Measurements from ENCODE around the gene SP2.

SP2 gene

GRCh38 chr17:47962901-47963300 lies 66.9 kb downstream of the SP2 start:
- no peak overlapping the region for H3K9ac ChIP-seq (ENCODE audit: low read length)
- H3K27ac ChIP-seq (ENCODE audit: low read length) = no peak overlapping the region
- no peaks in the 10 kb centered on the region for H3K27me3 ChIP-seq (ENCODE audit: control insufficient read depth, insufficient read depth, low read length)
- no peaks in the 10 kb centered on the region for H3K9me3 ChIP-seq (ENCODE audit: control insufficient read depth, low read depth, low read length)
- peaks cover 5% of the 10 kb centered on the region for H3K4me1 ChIP-seq (ENCODE audit: control insufficient read depth, low read depth, low read length)
- no peak overlapping the region for H3K4me3 ChIP-seq (ENCODE audit: low read length)
- no peaks in the 10 kb centered on the region for H3K36me3 ChIP-seq (ENCODE audit: control insufficient read depth, low read depth, low read length)

- Histone ChIP-seq H3K4me1 (ENCODE audit: control insufficient read depth, low read depth, low read length) (no peaks in the 10 kb centered on the region), H3K36me3 (ENCODE audit: control insufficient read depth, low read depth, low read length) (no peaks in the 10 kb centered on the region), H3K9ac (ENCODE audit: low read length) (no peak overlapping the region), H3K27ac (ENCODE audit: low read length) (no peak overlapping the region), H3K4me3 (ENCODE audit: low read length) (no peak overlapping the region), H3K27me3 (ENCODE audit: control insufficient read depth, insufficient read depth, low read length) (peaks cover under 1% of the 10 kb centered on the region), H3K9me3 (ENCODE audit: control insufficient read depth, low read depth, low read length) (no peaks in the 10 kb centered on the region)
Measured at GRCh38 chr17:47964856-47965255, 68.8 kb downstream of the SP2 start.

GRCh38 chr17:47966079-47966519 lies 70.1 kb downstream of the SP2 start:
- Histone ChIP-seq H3K9ac (ENCODE audit: low read length) (no peak overlapping the region), H3K9me3 (ENCODE audit: control insufficient read depth, low read depth, low read length) (no peaks in the 10 kb centered on the region), H3K4me1 (ENCODE audit: control insufficient read depth, low read depth, low read length) (peaks cover 4% of the 10 kb centered on the region), H3K36me3 (ENCODE audit: control insufficient read depth, low read depth, low read length) (no peaks in the 10 kb centered on the region), H3K27me3 (ENCODE audit: control insufficient read depth, insufficient read depth, low read length) (peaks cover 7% of the 10 kb centered on the region), H3K4me3 (ENCODE audit: low read length) (no peak overlapping the region), H3K27ac (ENCODE audit: low read length) (no peak overlapping the region)

GRCh38 chr17:47967607-47968252 lies 71.7 kb downstream of the SP2 start:
- Histone ChIP-seq H3K4me1 (ENCODE audit: control insufficient read depth, low read depth, low read length) (peaks cover 4% of the 10 kb centered on the region), H3K9me3 (ENCODE audit: control insufficient read depth, low read depth, low read length) (no peaks in the 10 kb centered on the region), H3K4me3 (ENCODE audit: low read length) (no peak overlapping the region), H3K27ac (ENCODE audit: low read length) (no peak overlapping the region), H3K9ac (ENCODE audit: low read length) (no peak overlapping the region), H3K27me3 (ENCODE audit: control insufficient read depth, insufficient read depth, low read length) (peaks cover 7% of the 10 kb centered on the region), H3K36me3 (ENCODE audit: control insufficient read depth, low read depth, low read length) (no peaks in the 10 kb centered on the region)

- Histone ChIP-seq H3K9me3 (ENCODE audit: control insufficient read depth, low read depth, low read length) (no peaks in the 10 kb centered on the region), H3K4me1 (ENCODE audit: control insufficient read depth, low read depth, low read length) (peaks cover 4% of the 10 kb centered on the region), H3K27ac (ENCODE audit: low read length) (no peak overlapping the region), H3K36me3 (ENCODE audit: control insufficient read depth, low read depth, low read length) (peaks cover 6% of the 10 kb centered on the region), H3K27me3 (ENCODE audit: control insufficient read depth, insufficient read depth, low read length) (peaks cover 7% of the 10 kb centered on the region), H3K9ac (ENCODE audit: low read length) (no peak overlapping the region), H3K4me3 (ENCODE audit: low read length) (no peak overlapping the region)
Measured at GRCh38 chr17:47968836-47969235, 72.8 kb downstream of the SP2 start.

GRCh38 chr17:47969930-47970724 lies 74.1 kb downstream of the SP2 start:
- peaks cover 4% of the 10 kb centered on the region for H3K4me1 ChIP-seq (ENCODE audit: control insufficient read depth, low read depth, low read length)
- H3K4me3 ChIP-seq (ENCODE audit: low read length) = peak overlapping the region; percentile 48
- H3K27ac ChIP-seq (ENCODE audit: low read length) = no peak overlapping the region

GRCh38 chr17:47970725-47971499 lies 74.9 kb downstream of the SP2 start, which contains the start of gene CDK5RAP3:
CDK5RAP3 (plus strand) TSS chr17:47971113; CDS start chr17:47971147, 34 bp downstream.
- Histone ChIP-seq H3K27ac (ENCODE audit: low read length) (peak within 1 kb of the TSS; percentile 38), H3K4me3 (ENCODE audit: low read length) (peak within 1 kb of the TSS; percentile 76), H3K9ac (ENCODE audit: low read length) (peak within 1 kb of the TSS; percentile 48), H3K27me3 (ENCODE audit: control insufficient read depth, insufficient read depth, low read length) (peaks cover 7% of the 10 kb centered on the region), H3K4me1 (ENCODE audit: control insufficient read depth, low read depth, low read length) (peaks cover 4% of the 10 kb centered on the region), H3K36me3 (ENCODE audit: control insufficient read depth, low read depth, low read length) (peaks cover 23% of the 10 kb centered on the region), H3K9me3 (ENCODE audit: control insufficient read depth, low read depth, low read length) (no peaks in the 10 kb centered on the region)

More at GRCh38 chr17:47969930-47970724, 74.1 kb downstream of the SP2 start:
- H3K27me3 ChIP-seq (ENCODE audit: control insufficient read depth, insufficient read depth, low read length) = peaks cover 7% of the 10 kb centered on the region
- H3K36me3 ChIP-seq (ENCODE audit: control insufficient read depth, low read depth, low read length) = peaks cover 17% of the 10 kb centered on the region
- no peaks in the 10 kb centered on the region for H3K9me3 ChIP-seq (ENCODE audit: control insufficient read depth, low read depth, low read length)
- no peak overlapping the region for H3K9ac ChIP-seq (ENCODE audit: low read length)

- Histone ChIP-seq H3K9me3 (ENCODE audit: control insufficient read depth, low read depth, low read length) (no peaks in the 10 kb centered on the region), H3K27me3 (ENCODE audit: control insufficient read depth, insufficient read depth, low read length) (peaks cover 7% of the 10 kb centered on the region), H3K27ac (ENCODE audit: low read length) (no peak overlapping the region), H3K4me3 (ENCODE audit: low read length) (no peak overlapping the region), H3K4me1 (ENCODE audit: control insufficient read depth, low read depth, low read length) (peaks cover 4% of the 10 kb centered on the region), H3K36me3 (ENCODE audit: control insufficient read depth, low read depth, low read length) (peaks cover 29% of the 10 kb centered on the region), H3K9ac (ENCODE audit: low read length) (no peak overlapping the region)
Measured at GRCh38 chr17:47973541-47973940, 77.5 kb downstream of the SP2 start.

- Histone ChIP-seq H3K27me3 (ENCODE audit: control insufficient read depth, insufficient read depth, low read length) (peaks cover 1% of the 10 kb centered on the region), H3K4me3 (ENCODE audit: low read length) (no peak overlapping the region), H3K4me1 (ENCODE audit: control insufficient read depth, low read depth, low read length) (peaks cover 2% of the 10 kb centered on the region), H3K27ac (ENCODE audit: low read length) (no peak overlapping the region), H3K9ac (ENCODE audit: low read length) (no peak overlapping the region), H3K9me3 (ENCODE audit: control insufficient read depth, low read depth, low read length) (no peaks in the 10 kb centered on the region), H3K36me3 (ENCODE audit: control insufficient read depth, low read depth, low read length) (peaks cover 42% of the 10 kb centered on the region)
Measured at GRCh38 chr17:47975189-47975822, 79.3 kb downstream of the SP2 start.

GRCh38 chr17:47975823-47976205 lies 79.8 kb downstream of the SP2 start:
- Histone ChIP-seq H3K27ac (ENCODE audit: low read length) (no peak overlapping the region), H3K4me3 (ENCODE audit: low read length) (no peak overlapping the region), H3K9me3 (ENCODE audit: control insufficient read depth, low read depth, low read length) (no peaks in the 10 kb centered on the region), H3K4me1 (ENCODE audit: control insufficient read depth, low read depth, low read length) (no peaks in the 10 kb centered on the region), H3K36me3 (ENCODE audit: control insufficient read depth, low read depth, low read length) (peaks cover 47% of the 10 kb centered on the region), H3K27me3 (ENCODE audit: control insufficient read depth, insufficient read depth, low read length) (no peaks in the 10 kb centered on the region), H3K9ac (ENCODE audit: low read length) (no peak overlapping the region)

- Histone ChIP-seq H3K27ac (ENCODE audit: low read length) (no peak overlapping the region), H3K9me3 (ENCODE audit: control insufficient read depth, low read depth, low read length) (no peaks in the 10 kb centered on the region), H3K4me3 (ENCODE audit: low read length) (no peak overlapping the region), H3K4me1 (ENCODE audit: control insufficient read depth, low read depth, low read length) (no peaks in the 10 kb centered on the region), H3K27me3 (ENCODE audit: control insufficient read depth, insufficient read depth, low read length) (no peaks in the 10 kb centered on the region), H3K36me3 (ENCODE audit: control insufficient read depth, low read depth, low read length) (peaks cover 66% of the 10 kb centered on the region), H3K9ac (ENCODE audit: low read length) (no peak overlapping the region)
Measured at GRCh38 chr17:47978324-47978723, 82.3 kb downstream of the SP2 start.

All from iPS-18a (cell line).